C4-2B (cell line): Measurements from ENCODE around the gene TMEM201.
"Not testable (repeated sequence)": the region's sequence is repeated elsewhere in the genome, so short reads cannot be mapped to it uniquely, and the experiment has no call there.

Experiments
- H3K27ac ChIP-seq: fragments of 450-650 bp; 2 replicates; pipeline ENCODE4 v1.5.1; 2017
- CTCF ChIP-seq: fragments of 450-650 bp; conservative IDR thresholded peaks from 2 replicates; pipeline ENCODE4 v1.5.1; 2017; ENCODE audit warnings: mild to moderate bottlenecking
- ZFX ChIP-seq: fragments of 450-650 bp; IDR thresholded peaks from 2 replicates; pipeline ENCODE4 v1.6.1; 2017

Gene TMEM201

GRCh38 chr1:9615316-9616063 lies 26.8 kb downstream of the TMEM201 start:
- H3K27ac ChIP-seq: no peak overlapping the region
- TF ChIP-seq CTCF (no peak; the same call in 1 of the 2 replicates), ZFX (no peak)

GRCh38 chr1:9618909-9619679 lies 30.4 kb downstream of the TMEM201 start:
- no peak for TF ChIP-seq ZFX
- no peak for TF ChIP-seq CTCF

GRCh38 chr1:9621032-9621431 lies 32.3 kb downstream of the TMEM201 start:
- H3K27ac ChIP-seq: no peak overlapping the region
- TF ChIP-seq CTCF: no peak
- TF ChIP-seq ZFX: no peak

More at GRCh38 chr1:9618909-9619679, 30.4 kb downstream of the TMEM201 start:
- no peak overlapping the region for H3K27ac ChIP-seq

- TF ChIP-seq CTCF (no peak), ZFX (no peak)
- no peak overlapping the region for H3K27ac ChIP-seq
These were observed 35.4 kb downstream of the TMEM201 start for GRCh38 chr1:9624081-9624480.

GRCh38 chr1:9625030-9625429 lies 36.3 kb downstream of the TMEM201 start:
- H3K27ac ChIP-seq: not testable (repeated sequence)

GRCh38 chr1:9626201-9626608 lies 37.5 kb downstream of the TMEM201 start:
- no peak for TF ChIP-seq ZFX
- TF ChIP-seq CTCF: no peak
- H3K27ac ChIP-seq: no peak overlapping the region

- TF ChIP-seq ZFX: no peak
- no peak for TF ChIP-seq CTCF
- H3K27ac ChIP-seq: no peak overlapping the region
These were observed 40.1 kb downstream of the TMEM201 start for GRCh38 chr1:9628541-9629444.
